ENCODE measurements around the gene RAPGEF1.

DNA sequence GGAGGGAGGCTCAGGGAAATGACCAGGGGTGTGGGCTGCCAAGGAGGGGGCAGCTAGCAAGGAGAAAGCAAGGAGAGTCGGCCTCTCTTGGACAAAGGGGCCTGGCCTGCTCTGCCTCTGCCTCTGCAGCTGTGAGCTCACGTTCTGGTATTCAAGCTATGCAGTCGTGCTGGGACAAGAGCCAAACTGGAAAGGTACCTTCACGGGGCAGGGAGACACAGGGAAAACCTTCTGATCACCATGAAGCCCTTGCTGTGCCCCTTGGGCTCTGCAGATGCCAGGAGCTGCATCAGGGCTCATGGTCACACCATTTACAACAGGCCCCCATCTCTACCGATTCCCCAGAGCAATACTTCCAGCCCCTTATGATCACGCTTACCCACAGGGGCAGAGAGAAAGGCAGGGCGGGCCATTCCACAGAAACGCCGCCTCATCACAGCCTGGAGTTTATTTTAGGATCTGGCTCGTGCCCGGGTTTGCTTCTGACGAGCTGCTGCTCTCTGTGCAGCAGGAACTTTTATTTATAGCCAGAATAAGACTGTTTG, 131.3 kb downstream of the RAPGEF1 start:
- TF ChIP-seq, protein P1, sequence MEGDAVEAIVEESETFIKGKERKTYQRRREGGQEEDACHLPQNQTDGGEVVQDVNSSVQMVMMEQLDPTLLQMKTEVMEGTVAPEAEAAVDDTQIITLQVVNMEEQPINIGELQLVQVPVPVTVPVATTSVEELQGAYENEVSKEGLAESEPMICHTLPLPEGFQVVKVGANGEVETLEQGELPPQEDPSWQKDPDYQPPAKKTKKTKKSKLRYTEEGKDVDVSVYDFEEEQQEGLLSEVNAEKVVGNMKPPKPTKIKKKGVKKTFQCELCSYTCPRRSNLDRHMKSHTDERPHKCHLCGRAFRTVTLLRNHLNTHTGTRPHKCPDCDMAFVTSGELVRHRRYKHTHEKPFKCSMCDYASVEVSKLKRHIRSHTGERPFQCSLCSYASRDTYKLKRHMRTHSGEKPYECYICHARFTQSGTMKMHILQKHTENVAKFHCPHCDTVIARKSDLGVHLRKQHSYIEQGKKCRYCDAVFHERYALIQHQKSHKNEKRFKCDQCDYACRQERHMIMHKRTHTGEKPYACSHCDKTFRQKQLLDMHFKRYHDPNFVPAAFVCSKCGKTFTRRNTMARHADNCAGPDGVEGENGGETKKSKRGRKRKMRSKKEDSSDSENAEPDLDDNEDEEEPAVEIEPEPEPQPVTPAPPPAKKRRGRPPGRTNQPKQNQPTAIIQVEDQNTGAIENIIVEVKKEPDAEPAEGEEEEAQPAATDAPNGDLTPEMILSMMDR (IDR thresholded peaks at IDR 0.05): no peak
- no peak for TF ChIP-seq POLR2A (IDR thresholded peaks at IDR 0.05)
- TF ChIP-seq EP300 (IDR thresholded peaks at IDR 0.05): no peak

All from tibial nerve (tissue), 4 donors.